ENCODE measurements around the gene MS4A14.

GRCh38 chr11:60428517-60428916 is 32.3 kb downstream of the MS4A14 start:
- TF ChIP-seq MAZ (IDR thresholded peaks at IDR 0.05; ENCODE audit: borderline replicate concordance, low read depth, low read length) (no peak), CTCF (conservative IDR thresholded peaks at IDR 0.05; ENCODE audit: low read depth, low read length) (no peak), RFX5 (IDR thresholded peaks at IDR 0.05; ENCODE audit: low read depth, low read length) (no peak), RAD21 (IDR thresholded peaks at IDR 0.05; ENCODE audit: low read length) (no peak), MAFK (IDR thresholded peaks at IDR 0.05; ENCODE audit: low read depth, low read length) (no peak), POLR2A (IDR thresholded peaks at IDR 0.05; ENCODE audit: low read depth, low read length) (no peak), CEBPB (IDR thresholded peaks at IDR 0.05; ENCODE audit: low read depth, low read length) (no peak), MXI1 (IDR thresholded peaks at IDR 0.05; ENCODE audit: borderline replicate concordance, low read depth, low read length) (no peak)

Data from IMR-90 (cell line).